H1 (cell line): ENCODE data around the gene LPAR2. TPM values are rescaled to one million over a fixed set of nuclear protein-coding genes. Genes with fewer than 3 reads are reported as not detected.

Experiments
- ASH2L ChIP-seq: fragments of 200-600, 300-600 bp; sonication (generic); IDR thresholded peaks from one replicate; pipeline ENCODE4 v1.7.1; 2017; ENCODE audit warnings: low read length
- CEBPB ChIP-seq: IDR thresholded peaks from 2 replicates; pipeline ENCODE4 v1.6.1; 2012; ENCODE audit warnings: low read depth, low read length
- CREB1 ChIP-seq: IDR thresholded peaks from 2 replicates; pipeline ENCODE4 v1.6.1; 2012; ENCODE audit warnings: inconsistent platforms
- CTBP2 ChIP-seq: IDR thresholded peaks from 2 replicates; pipeline ENCODE4 v1.7.0; 2011; ENCODE audit warnings: borderline replicate concordance, mild to moderate bottlenecking, moderate library complexity, mixed read lengths, low read length; ENCODE audit not compliant: insufficient read depth, insufficient read length
- KDM1A ChIP-seq: fragments of 200-600, 300-600 bp; sonication (generic); IDR thresholded peaks from 2 replicates; pipeline ENCODE4 v1.7.1; 2016; ENCODE audit warnings: mild to moderate bottlenecking, low read length, borderline replicate concordance
- KDM4A ChIP-seq: IDR thresholded peaks from one replicate; pipeline ENCODE4 v1.7.1; 2012; ENCODE audit warnings: low read depth, mild to moderate bottlenecking, moderate library complexity, low read length, inconsistent platforms; ENCODE audit not compliant: severe bottlenecking
- SIRT6 ChIP-seq: IDR thresholded peaks from one replicate; pipeline ENCODE4 v1.7.1; 2012; ENCODE audit warnings: low read length, inconsistent platforms
- YY1 ChIP-seq: IDR thresholded peaks from 2 replicates; pipeline ENCODE4 v1.6.1; 2011; ENCODE audit warnings: low read depth, mild to moderate bottlenecking, low read length
- ZNF274 ChIP-seq: IDR thresholded peaks from 2 replicates; pipeline ENCODE4 v1.7.0; 2012; ENCODE audit warnings: low read length, borderline replicate concordance; ENCODE audit errors: extremely low read depth
- polyA plus RNA-seq, 7 experiments: library from polyadenylated mRNA; depleted of rRNA in 3 of 7; stranded (reverse) in 5 of 7; unstranded in 2 of 7; fragments of >200 nt in 5 of 7; fragments of 200-250 nt in 2 of 7; gene quantifications; 1 replicate in 5 of 7; 2 replicates in 1 of 7; 4 replicates in 1 of 7; pipeline versions ENCODE4 v1.2.1 to v1.2.3, GENCODE V29; 2011 to 2013; ENCODE audit warnings: missing spikeins in 2 of 7, mixed read lengths in 2 of 7
- total RNA-seq: library from RNA; stranded (reverse); fragmentation: NEBNext Ultra II Directional; extraction: Animal tissue kit (Norgen Biotek cat#: 25700); gene quantifications from 2 replicates; pipeline ENCODE4 v1.2.1, GENCODE V29; 2021
- TF ChIP-seq, protein P1 (sequence below): IDR thresholded peaks from 2 replicates; pipeline ENCODE4 v1.6.1; 2011; ENCODE audit warnings: low read depth, mild to moderate bottlenecking, low read length; ENCODE audit not compliant: insufficient read depth

LPAR2 gene
- total and polyA plus RNA-seq, 2 of the 8 experiments (the other 6 are each of a cell fraction or from before 2014, with no cell fraction given), result 47.6 to 70.2 TPM

DNA sequence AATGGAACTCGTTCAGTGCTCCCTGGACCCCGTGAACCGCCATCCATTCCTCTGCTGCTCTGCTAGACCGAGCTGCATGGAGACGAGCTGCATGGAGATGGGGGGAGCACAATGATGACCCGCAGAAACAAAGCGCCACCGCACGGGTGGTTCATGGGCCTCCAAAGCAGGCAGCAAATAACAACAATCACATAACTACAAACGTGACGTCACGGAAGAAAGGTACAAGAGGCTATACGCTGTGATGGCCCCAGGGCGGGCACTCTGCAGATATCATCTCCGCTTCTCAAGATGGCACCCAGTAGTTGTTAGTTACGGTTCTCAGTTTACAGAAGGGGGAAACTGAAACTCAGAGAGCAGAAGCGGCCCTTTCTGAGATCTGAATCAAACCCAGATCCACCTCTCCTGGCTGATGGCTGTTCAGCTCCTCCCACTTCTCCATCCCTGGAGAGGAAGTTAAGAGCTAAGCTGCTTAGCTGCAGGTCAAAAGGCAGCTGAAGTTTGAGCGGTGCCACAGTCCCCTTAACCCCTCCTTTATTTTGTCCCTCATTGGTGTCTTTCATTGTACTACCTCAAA, 33.7 kb upstream of the LPAR2 start (continued):
- TF ChIP-seq, protein P1, sequence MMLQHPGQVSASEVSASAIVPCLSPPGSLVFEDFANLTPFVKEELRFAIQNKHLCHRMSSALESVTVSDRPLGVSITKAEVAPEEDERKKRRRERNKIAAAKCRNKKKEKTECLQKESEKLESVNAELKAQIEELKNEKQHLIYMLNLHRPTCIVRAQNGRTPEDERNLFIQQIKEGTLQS, result no peak
- TF ChIP-seq CREB1 (no peak), KDM4A (no peak), ZNF274 (no peak), CEBPB (no peak), KDM1A (no peak), ASH2L (no peak), CTBP2 (no peak), YY1 (no peak), SIRT6 (no peak)
